Activated gamma-delta T cell treated with Interleukin-2 at 50 U/mL for 16 hours (primary cell): ENCODE data around the gene NUBPL.
"Not testable (repeated sequence)": the region's sequence is repeated elsewhere in the genome, so short reads cannot be mapped to it uniquely, and the experiment has no call there.

Experiments
- DNase-seq: peaks from one replicate; pipeline ENCODE4 v3.0.0-alpha.2; 2020

Gene NUBPL

DNA sequence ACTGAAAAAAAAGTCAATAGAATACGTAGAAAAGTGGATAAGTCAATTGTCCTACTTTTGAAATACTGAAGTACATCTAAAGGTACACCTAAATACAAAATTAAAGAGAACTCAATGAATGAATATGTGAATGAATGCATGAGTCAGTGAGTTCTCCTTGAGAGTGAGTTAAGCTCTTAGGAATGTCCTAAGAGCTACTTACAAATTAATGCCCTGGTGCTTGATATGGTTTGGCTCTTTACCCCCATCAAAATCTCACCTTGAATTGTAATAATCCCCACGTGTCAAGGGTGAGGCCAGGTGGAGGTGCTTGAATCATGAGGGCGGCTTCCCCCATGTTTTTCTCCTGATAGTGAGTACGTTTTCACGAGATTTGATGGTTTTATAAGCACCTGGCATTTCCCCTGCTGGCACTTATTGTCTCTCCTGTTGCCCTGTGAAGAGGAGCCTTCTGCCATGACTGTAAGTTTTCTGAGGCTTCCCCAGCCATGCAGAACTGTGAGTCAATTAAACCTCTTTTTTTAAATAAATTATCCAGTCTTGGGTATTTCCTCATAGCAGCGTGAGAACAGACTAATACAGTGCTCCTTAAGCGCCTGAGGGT lies 323.7 kb downstream of the NUBPL start:
- DNase-seq, result no peak

DNA sequence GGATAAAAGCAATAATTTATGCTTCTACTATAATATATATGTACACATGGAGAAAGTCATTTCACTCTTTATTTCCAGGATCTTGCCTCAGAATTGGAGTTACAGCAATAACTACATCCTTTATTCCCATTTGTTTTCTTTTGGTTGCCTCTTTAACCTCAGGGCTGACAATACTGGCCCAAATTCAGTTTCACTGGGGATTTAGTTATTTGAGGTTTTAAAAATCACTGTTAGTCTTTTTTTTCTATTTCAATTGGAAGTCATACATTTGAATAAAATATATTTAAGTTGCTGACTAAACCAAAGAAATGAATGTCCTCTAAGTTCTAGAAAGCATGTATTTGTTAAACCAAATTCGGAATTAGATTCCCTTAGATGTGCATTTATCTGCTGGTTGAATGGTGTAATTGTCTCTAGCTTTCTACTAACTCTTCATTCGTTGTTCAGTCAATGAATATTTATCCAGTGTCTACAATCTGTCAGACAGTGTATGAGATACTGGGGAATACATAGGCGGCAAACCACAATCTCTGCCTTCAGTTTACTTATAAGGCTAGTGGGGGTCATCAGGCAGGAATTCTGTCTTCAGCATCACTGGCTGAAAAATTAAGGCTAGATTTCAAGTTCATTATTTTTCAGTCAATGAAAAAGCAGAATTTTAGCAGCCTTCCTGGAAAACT lies 325.1 kb downstream of the NUBPL start:
- no peak for DNase-seq

DNA sequence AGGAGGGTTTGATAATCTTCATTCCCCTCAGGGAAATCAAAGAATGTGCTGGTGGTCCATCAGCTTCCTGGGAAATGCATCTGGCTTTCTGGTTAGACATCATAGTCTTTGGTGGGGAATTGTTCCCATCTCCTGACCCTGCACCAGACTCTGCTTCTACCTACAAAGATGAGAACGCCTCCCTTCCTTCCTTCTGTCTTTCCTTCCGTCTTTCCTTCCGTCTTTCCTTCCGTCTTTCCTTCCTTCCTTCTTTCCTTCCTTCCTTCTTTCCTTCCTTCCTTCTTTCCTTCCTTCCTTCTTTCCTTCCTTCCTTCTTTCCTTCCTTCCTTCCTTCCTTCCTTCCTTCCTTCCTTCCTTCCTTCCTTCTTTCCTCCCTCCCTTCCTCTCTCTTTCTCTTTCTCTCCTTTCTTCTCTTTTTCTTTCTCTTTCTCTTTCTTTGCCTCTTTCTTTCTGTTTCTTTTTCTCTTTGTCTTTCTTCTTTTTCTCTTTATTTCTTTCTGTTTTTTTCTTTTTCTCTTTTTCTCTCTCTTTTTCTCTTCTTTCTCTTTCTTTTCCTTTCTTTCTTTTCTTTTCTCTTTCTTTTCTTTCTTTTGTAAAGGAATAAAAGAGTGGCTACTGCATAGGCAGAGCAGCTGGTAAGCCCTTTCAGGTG lies 326.9 kb downstream of the NUBPL start:
- DNase-seq, result no peak

DNA sequence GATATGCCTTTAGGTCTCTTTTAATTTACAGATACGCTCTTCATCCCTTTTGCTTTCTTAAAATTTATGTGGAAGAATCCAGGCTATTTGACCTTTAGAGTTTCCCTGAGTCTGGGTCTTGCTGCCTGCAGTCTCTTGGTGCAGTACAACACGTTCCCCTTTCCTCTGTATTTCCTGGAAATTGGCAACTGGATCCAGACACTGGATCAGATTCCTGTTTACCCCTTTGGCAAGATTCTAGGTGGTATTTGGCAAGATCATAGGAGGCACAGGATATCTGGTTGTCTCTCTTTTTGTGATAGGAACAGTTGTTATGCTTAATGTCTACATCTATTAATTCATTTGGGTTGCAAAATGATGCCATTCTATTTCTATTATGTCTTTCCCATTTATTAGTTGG lies 328.1 kb downstream of the NUBPL start:
- no peak for DNase-seq

DNA sequence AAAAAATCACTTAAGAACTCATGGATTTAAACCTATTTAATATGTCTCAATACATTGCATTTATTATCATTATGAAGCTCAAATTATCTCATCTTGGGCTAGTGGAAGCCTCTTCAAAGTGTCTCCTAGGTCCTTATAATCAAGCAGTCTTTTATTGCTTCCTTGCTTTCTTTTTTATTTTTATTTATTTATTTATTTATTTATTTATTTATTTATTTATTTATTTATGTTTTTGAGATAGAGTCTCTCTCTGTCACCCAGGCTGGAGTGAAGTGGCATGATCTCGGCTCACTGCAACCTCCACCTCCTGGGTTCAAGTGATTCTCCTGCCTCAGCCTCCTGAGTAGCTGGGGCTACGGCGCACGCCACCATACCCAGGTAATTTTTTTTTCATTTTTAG lies 329.0 kb downstream of the NUBPL start:
- not testable (repeated sequence) for DNase-seq

DNA sequence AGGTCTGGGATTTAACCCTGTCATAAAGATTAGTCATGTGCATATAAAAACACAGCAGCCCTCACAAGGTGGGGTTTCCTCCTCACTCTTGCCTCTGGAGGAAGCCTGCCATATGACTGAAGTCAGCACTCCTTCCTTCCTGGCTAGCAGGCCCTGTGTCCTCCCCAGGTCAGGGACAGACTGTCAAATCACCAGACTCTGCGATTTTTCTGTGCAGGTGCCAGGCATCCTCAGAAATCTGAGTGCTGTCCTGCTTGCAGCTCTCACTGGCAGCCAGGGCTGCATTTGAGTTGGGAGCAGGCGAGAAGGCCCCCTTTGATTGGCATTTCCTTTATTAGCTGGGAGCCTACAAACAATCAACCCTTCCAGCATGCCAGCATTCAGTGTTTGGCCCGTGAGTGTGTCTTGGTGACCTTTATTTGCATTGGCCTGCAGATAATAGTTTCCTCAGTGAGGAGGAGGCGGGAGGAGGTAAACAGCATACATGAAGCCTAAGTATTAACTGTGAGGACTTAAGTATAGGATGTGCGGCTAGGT lies 332.1 kb downstream of the NUBPL start:
- no peak for DNase-seq

- DNase-seq, result no peak
These were observed 333.1 kb downstream of the NUBPL start for GRCh38 chr14:31894351-31894750.

DNA sequence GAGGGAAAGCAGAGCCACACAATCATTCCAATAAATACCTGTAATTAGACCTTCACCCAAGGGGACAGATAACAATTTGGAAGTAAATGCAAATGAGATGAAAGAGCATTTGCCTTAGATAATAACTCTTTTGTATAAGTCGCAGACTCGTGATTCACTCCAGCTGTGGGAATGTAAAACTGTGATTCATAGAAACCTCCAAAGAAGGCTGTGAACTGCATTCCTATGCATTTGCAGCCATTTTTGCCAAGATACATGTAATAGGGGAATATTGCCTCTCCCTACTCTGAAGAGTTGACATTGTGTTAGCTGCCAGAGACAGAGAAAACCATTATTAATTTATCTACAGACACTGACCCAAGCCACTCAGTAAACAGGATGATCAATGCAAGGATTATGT lies 334.0 kb downstream of the NUBPL start:
- DNase-seq, result no peak

- DNase-seq, result no peak
These were observed 334.4 kb downstream of the NUBPL start for GRCh38 chr14:31895646-31896045.

GRCh38 chr14:31897581-31898186 lies 336.5 kb downstream of the NUBPL start:
- DNase-seq, result no peak

GRCh38 chr14:31898838-31899528 lies 337.8 kb downstream of the NUBPL start:
- DNase-seq, result no peak

- DNase-seq, result no peak
These were observed 340.8 kb downstream of the NUBPL start for GRCh38 chr14:31902002-31902401.

DNA sequence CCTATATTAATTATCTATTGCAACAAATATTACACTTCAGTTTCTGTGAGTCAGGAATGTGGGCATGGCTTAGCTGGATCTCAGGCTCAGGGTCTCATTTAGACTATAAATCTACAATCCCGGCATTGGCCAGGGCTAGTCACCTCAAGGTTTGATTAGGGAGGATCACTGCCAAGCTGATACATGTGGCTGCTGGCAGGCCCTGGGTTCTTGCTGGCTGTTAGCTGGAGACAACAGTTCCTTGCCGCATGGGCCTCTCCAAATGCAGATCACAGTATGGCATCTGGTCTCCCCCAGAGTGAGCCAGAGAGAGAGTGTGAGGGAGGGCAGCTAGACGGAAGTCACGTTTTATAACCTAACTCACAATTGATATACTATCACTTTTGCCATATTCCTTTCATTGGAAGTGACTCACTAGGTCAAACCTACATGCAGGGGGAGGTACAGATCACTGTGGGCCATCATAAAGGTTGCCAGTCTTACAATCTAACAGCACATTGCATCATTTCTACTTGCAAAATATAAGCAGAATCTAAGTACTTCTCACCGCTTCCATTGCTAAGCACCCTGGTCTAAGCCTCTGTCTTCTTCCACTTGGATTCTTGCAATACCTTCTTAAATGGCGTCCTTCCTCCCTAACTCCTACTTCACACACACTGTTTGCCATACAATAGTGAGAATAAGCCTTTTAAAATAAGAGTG lies 341.9 kb downstream of the NUBPL start:
- no peak for DNase-seq

GRCh38 chr14:31909977-31910376 lies 348.8 kb downstream of the NUBPL start:
- no peak for DNase-seq
